ENCODE data around the gene TET3.

Gene TET3

GRCh38 chr2:73963385-73964120 is 21.2 kb upstream of the TET3 start:
- in situ Hi-C loops (cut with HindIII; ENCODE audit: low sequenced_read_pairs): no loop called here

GRCh38 chr2:73964223-73964622 is 20.5 kb upstream of the TET3 start:
- in situ Hi-C loops (cut with HindIII; ENCODE audit: low sequenced_read_pairs): no loop called here

GRCh38 chr2:73965053-73965452 is 19.7 kb upstream of the TET3 start:
- in situ Hi-C loops (cut with HindIII; ENCODE audit: low sequenced_read_pairs): loop anchor here (5.0 kb wide), 2 partner anchors 67 to 103 kb away; no protein-coding TSS in a partner anchor

- in situ Hi-C loops (cut with HindIII; ENCODE audit: low sequenced_read_pairs): loop anchor here (5.0 kb wide), 2 partner anchors 64 to 106 kb away; no protein-coding TSS in a partner anchor
Measured at GRCh38 chr2:73968357-73968937, 16.3 kb upstream of the TET3 start.

- in situ Hi-C loops (cut with HindIII; ENCODE audit: low sequenced_read_pairs): loop anchor here (5.0 kb wide), 2 partner anchors 63 to 107 kb away; no protein-coding TSS in a partner anchor
Measured at GRCh38 chr2:73969356-73969755, 15.4 kb upstream of the TET3 start.

GRCh38 chr2:73970141-73970803 is 14.4 kb upstream of the TET3 start:
- in situ Hi-C loops (cut with HindIII; ENCODE audit: low sequenced_read_pairs): no loop called here

- in situ Hi-C loops (cut with HindIII; ENCODE audit: low sequenced_read_pairs): no loop called here
Measured at GRCh38 chr2:73970850-73971471, 13.7 kb upstream of the TET3 start.

GRCh38 chr2:73971722-73972121 is 13.0 kb upstream of the TET3 start:
- in situ Hi-C loops (cut with HindIII; ENCODE audit: low sequenced_read_pairs): no loop called here

GRCh38 chr2:73972846-73973245 is 11.9 kb upstream of the TET3 start:
- in situ Hi-C loops (cut with HindIII; ENCODE audit: low sequenced_read_pairs): no loop called here

DNA sequence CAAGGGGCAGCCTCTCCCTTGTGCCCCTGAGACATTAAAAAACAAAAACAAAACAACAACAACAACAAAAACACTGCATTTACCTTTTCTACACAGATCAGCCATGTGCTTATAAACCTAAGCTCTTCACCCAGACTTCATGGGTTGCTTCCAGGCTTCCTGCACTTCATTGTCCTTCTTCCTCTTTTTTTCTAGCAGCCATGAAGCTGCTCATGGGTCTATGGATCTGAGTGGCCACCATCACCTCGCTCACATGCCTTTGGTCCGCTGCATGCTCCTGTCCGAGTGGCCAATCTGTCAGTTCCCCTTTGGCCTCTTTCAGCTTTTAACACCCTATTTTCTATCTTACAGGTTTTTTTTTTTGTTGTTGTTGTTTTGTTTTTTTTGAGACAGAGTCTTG is 9.0 kb upstream of the TET3 start:
- in situ Hi-C loops (cut with HindIII; ENCODE audit: low sequenced_read_pairs): no loop called here

- in situ Hi-C loops (cut with HindIII; ENCODE audit: low sequenced_read_pairs): no loop called here
Measured at GRCh38 chr2:73976803-73977202, 7.9 kb upstream of the TET3 start.

DNA sequence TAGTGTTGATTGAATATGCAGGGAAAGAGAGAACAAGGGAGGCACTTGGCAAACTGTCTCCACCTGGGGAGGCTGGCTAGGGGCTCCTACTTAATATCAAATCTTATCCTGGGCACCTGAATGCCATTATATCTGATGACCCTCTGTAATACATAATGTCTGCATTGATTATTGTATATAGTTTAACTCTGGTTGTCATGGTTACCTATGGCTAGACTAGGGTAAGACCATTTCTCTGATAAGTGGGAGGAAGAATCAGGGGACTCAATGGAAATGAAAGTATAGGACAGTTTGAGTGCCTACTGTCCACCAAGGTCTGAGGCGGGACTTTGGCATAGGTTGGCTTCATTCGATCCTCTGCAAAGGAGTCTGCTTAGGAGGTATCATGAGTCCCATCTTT is 7.2 kb upstream of the TET3 start:
- in situ Hi-C loops (cut with HindIII; ENCODE audit: low sequenced_read_pairs): no loop called here

DNA sequence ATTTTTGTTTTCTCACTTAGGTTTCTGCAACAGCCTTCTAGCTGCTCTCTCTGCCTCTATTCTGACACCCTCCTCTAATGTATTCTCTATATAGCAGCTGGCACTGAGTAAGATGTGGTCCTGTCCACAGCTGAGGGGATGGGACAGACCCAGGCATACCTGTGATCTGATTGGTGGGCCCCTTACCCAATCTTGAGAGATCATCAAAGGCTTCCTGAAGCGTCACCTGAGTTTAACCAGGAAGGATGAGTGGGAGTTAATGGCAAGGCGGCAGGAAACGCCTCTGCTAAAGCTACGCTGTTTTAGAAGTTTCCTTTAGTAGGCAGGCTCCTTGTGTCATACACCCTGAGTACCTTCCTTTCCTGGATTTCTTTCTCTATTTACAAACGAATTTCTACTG is 5.7 kb upstream of the TET3 start:
- in situ Hi-C loops (cut with HindIII; ENCODE audit: low sequenced_read_pairs): no loop called here

DNA sequence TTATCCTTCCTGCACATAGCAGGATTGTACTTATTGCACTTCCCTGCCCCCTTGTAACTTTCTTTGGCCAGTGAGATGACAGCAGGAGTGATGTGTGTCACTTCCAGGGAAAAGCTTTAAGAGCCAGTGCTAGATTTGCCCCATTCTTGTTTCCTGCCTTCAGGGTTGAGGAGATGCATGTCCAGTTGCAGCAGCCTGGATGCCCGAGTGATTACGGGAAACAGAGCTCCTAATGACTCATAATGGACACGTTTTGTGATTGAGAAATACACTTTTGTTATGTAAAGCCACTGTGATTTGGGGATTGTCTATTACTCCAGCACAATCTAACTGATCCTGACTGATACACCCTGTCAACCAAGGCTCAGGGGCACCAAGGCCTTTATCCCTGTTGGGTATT is 5.0 kb upstream of the TET3 start:
- in situ Hi-C loops (cut with HindIII; ENCODE audit: low sequenced_read_pairs): no loop called here

GRCh38 chr2:73980566-73980965 is 4.1 kb upstream of the TET3 start:
- in situ Hi-C loops (cut with HindIII; ENCODE audit: low sequenced_read_pairs): no loop called here

DNA sequence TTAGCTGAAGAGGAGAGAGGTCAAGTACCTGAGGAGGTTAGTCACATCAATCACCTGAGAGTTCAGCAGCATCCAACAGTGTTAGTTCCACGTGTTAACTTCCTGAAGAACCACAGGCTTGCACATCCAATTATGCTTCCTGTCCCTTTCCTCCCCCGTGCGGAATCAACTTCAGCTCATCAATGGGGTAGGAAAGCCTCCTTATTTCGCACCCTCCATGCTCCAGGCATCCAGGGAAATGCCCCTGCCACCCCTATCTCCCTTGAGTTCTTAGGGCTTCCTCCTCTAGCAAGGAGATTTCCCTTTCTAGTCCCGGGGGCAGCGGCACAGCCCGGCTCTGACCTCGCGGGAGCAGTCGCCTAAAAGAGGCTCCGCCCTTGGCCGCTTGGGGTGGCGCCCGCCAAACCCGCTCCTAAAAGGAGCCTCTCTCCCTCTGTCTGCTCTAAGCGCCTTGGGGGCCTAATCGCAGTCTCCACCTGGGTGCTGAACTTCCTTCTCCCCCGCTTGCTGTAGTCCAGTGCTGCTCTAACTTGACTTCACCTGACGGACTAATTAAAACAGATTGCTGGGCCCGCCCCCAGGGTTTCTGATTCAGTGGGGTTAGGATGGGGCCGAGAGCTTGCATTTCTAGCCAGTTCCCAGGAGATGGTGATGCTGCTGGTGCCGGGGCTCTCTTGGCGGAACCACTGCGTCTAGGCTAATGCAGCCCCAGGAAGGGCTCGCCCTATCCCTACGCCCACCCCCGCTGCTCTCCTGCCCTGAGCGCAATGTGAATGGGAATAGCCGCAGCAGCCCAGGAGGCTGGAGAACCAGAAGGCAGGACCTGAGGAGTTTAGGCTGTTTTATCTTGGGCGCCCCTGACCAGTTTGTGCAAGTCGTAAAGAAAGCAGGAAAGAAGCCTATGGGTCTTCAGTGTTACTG is 3.4 kb upstream of the TET3 start:
- in situ Hi-C loops (cut with HindIII; ENCODE audit: low sequenced_read_pairs): no loop called here

GRCh38 chr2:73982140-73982617 is 2.5 kb upstream of the TET3 start:
- in situ Hi-C loops (cut with HindIII; ENCODE audit: low sequenced_read_pairs): no loop called here

- in situ Hi-C loops (cut with HindIII; ENCODE audit: low sequenced_read_pairs): no loop called here
Measured at GRCh38 chr2:73983322-73984202, 1.1 kb upstream of the TET3 start.

GRCh38 chr2:73984922-73985307 is 205 bp downstream of the TET3 start:
- in situ Hi-C loops (cut with HindIII; ENCODE audit: low sequenced_read_pairs): no loop called here
